Activated CD4-positive, alpha-beta T cell treated with anti-CD3 and anti-CD28 coated beads, Interleukin-2, amount 50 U/mL, for 24 hours (primary cell): ENCODE measurements around the gene HBG2.
"Not testable (repeated sequence)": the region's sequence is repeated elsewhere in the genome, so short reads cannot be mapped to it uniquely, and the experiment has no call there.

Source experiments
- DNase-seq, 2 donors: peaks; one replicate each; pipeline ENCODE4 v3.0.0-alpha.2; 2020; ENCODE audit warnings: low read depth in 1 of 2, low spot score in 1 of 2

Gene HBG2

GRCh38 chr11:5250543-5251204, 3.9 kb downstream of the HBG2 start:
- no peak for DNase-seq

- not testable (repeated sequence) for DNase-seq
Measured at GRCh38 chr11:5249807-5250396, 4.7 kb downstream of the HBG2 start, which contains the start of gene HBG1. Gene HBG1 (minus strand): TSS chr11:5249857. CDS start chr11:5249804, 53 bp downstream.

DNA sequence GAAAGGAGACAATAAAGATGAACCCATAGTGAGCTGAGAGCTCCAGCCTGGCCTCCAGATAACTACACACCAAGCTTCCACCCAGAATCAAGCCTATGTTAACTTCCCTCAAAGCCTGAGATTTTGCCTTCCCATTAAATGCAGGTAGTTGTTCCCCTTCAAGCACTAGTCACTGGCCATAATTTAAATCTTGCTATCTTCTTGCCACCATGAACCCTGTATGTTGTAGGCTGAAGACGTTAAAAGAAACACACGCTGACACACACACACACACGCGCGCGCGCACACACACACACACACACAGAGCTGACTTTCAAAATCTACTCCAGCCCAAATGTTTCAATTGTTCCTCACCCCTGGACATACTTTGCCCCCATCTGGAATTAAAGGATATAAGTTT, 6.1 kb downstream of the HBG2 start:
- not testable (repeated sequence) for DNase-seq

DNA sequence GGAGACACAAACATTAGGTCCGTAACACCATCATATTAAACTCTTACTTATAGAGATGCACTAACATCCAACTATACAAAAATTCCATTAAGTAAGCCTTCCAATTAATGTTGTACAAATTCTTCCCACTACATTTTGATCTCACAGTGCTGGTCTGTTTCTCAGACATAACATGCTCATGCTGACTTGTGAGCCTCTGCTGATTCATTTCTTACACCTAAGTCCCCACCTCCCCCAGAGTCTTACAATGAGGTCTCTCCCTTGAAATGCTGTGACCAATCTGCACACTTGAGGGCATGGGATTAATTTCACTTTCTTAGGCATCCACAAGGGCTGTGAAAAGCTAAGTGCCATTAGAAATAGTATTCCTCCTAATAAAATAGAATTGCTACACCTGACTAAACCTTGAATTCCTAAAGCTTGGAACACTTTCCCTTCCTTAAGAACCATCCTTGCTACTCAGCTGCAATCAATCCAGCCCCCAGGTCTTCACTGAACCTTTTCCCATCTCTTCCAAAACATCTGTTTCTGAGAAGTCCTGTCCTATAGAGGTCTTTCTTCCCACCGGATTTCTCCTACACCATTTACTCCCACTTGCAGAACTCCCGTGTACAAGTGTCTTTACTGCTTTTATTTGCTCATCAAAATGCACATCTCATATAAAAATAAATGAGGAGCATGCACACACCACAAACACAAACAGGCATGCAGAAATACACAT, 6.9 kb downstream of the HBG2 start:
- DNase-seq: no peak

DNA sequence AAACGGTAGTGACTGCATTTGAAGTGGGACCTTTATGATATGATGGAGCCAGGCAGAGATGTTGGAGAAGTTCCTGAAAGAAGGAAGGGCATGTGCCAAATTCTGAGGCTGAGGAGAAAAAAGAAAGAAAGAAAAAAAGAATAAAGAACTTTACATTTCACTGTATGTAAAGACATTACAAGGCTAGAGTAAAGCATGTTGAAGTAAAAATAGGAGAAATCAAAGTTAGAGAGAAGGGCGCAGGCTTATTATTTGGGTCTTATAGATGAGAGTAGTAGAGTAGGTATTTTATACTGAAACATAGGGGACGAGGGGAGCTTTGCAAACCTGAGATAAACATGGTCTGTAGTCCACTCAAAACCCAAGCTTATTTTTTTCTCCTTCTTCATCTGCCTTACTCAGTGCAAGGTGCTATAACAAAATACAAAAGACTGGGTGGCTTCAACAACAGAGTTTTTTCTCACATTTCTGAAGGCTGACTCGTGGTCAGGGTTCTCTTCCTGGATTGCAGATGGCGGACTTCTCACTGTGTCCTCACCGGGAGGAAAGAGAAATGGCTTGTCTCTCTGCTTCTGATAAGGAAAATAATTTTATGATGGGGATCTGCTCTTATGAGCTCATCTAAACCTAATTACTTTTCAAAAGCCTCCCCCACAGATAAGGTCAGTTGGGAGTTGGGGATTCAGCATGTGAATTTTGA, 7.7 kb downstream of the HBG2 start:
- DNase-seq: no peak

GRCh38 chr11:5245155-5245554, 9.4 kb downstream of the HBG2 start:
- no peak for DNase-seq

DNA sequence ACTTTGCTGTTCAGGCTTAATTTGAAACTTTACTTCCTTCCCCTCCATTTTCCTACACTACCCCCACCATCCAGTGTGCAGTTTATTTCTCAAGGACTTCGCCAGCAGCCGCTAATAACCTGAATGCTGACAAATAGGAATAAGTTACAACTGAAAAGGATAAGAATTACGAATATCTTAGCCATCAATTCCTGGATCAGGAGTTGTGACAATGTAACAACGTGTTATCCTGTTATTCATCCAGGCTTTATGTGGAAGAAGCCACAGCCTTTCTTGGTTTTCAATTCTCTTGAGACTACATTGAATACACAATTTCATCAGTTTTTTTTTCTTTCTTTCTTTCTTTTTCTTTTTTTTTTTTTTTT, 10.8 kb downstream of the HBG2 start:
- no peak for DNase-seq

- DNase-seq: no peak
Measured at GRCh38 chr11:5242933-5243815, 11.4 kb downstream of the HBG2 start.

GRCh38 chr11:5242208-5242607, 12.4 kb downstream of the HBG2 start:
- no peak for DNase-seq

- no peak for DNase-seq
Measured at GRCh38 chr11:5241458-5241857, 13.1 kb downstream of the HBG2 start.

- DNase-seq: no peak
Measured at GRCh38 chr11:5240458-5240857, 14.1 kb downstream of the HBG2 start.

DNA sequence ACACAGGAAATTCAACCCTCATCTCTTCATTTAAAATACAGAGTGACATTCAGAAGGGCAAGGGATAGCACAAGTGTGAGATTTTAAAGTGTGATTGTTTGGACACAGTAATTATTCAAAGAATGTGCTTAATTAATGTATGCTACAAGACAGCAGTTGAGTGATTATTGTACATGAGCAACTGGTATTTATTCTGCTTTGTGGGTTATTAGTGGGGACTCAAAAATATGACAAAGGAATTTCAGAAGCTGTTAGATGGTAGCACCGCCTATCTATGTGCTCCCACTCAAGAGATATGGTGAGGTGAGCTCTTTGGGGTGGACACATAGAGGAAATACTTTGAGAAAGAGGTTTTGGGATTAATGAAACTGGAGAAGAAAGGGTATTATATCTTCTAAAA, 14.5 kb downstream of the HBG2 start:
- no peak for DNase-seq

- no peak for DNase-seq
Measured at GRCh38 chr11:5239046-5239445, 15.5 kb downstream of the HBG2 start.

DNA sequence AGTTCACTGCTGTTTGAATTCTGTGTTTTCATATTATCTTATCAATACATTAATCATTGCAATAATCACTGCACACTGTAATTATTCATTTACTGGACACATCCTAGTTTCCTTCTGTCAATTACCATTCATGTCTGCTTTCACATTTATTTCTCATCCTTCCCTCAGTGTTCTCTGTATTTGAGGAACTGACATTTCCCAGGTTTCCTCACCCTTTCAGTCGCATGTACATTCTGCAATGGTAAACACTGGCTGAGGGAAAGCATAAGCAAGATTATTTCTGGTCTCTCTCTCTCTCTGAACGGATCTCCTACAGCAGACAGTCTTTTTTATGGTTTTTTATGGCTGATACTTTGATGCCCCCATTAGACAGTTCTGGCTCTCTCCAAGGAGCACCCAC, 16.1 kb downstream of the HBG2 start:
- DNase-seq: no peak

GRCh38 chr11:5237420-5237819, 17.2 kb downstream of the HBG2 start:
- DNase-seq: no peak

DNA sequence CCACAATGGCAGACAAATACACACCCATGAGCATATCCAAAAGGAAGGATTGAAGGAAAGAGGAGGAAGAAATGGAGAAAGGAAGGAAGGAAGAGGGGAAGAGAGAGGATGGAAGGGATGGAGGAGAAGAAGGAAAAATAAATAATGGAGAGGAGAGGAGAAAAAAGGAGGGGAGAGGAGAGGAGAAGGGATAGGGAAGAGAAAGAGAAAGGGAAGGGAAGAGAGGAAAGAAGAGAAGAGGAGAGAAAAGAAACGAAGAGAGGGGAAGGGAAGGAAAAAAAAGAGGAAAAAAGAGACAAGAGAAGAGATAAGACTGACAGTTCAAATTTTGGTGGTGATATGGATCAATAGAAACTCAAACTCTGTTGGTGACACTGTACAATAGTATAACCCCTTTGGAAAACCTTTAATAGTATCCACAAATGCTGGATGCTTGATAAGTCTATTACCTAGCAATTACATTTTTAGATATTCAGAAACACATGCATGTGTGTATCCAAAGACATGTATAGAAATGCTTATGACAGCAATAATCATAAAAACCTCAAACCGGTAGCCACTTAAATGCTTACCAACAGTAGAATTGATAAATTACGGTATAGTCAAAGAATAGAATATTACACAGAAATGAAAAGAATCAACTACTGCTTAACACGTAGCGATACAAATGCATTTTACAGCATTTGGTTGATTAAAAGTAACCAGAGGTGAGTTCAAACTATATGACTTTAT, 19.1 kb downstream of the HBG2 start:
- DNase-seq: no peak

- DNase-seq: no peak
Measured at GRCh38 chr11:5234381-5234834, 20.2 kb downstream of the HBG2 start, which contains the start of gene HBD. Gene HBD (minus strand): TSS chr11:5234483. CDS start chr11:5234433, 50 bp downstream.

- no peak for DNase-seq
Measured at GRCh38 chr11:5233307-5233706, 21.3 kb downstream of the HBG2 start.

- DNase-seq: no peak
Measured at GRCh38 chr11:5232821-5233220, 21.8 kb downstream of the HBG2 start.

GRCh38 chr11:5232176-5232575, 22.4 kb downstream of the HBG2 start:
- DNase-seq: no peak
